MM.1S (cell line): ENCODE measurements around the gene STAU1.
"Not testable (repeated sequence)": the region's sequence is repeated elsewhere in the genome, so short reads cannot be mapped to it uniquely, and the experiment has no call there.

Source experiments
- DNase-seq: peaks from one replicate; pipeline ENCODE4 v3.0.0-alpha.2; 2015
- H2AFZ ChIP-seq: fragments of 300-600 bp; sonication (generic); 2 replicates; pipeline ENCODE4 v1.6.0; 2016; ENCODE audit warnings: antibody characterized with exemption, low read length
- H3F3A ChIP-seq: fragments of 300-600 bp; sonication (generic); 2 replicates; pipeline ENCODE4 v1.6.1; 2016; ENCODE audit warnings: mild to moderate bottlenecking, antibody characterized with exemption, low read length, moderate library complexity, mixed read lengths; ENCODE audit not compliant: insufficient read depth
- H3K27ac ChIP-seq: fragments of 300-600 bp; sonication (generic); 2 replicates; pipeline ENCODE4 v1.5.1; 2016; ENCODE audit warnings: mild to moderate bottlenecking, low read length
- H3K27me3 ChIP-seq: fragments of 300-600 bp; sonication (generic); replicated peaks from 2 replicates; pipeline ENCODE4 v1.6.0; 2016; ENCODE audit warnings: low read length; ENCODE audit not compliant: insufficient read depth
- H3K36me3 ChIP-seq: fragments of 300-600 bp; sonication (generic); replicated peaks from 2 replicates; pipeline ENCODE4 v1.6.1; 2016; ENCODE audit warnings: mild to moderate bottlenecking, low read length, mixed read lengths; ENCODE audit not compliant: insufficient read depth
- H3K4me1 ChIP-seq: fragments of 300-600 bp; sonication (generic); 2 replicates; pipeline ENCODE4 v1.6.1; 2016; ENCODE audit warnings: low read length, mixed read lengths
- H3K4me2 ChIP-seq: fragments of 300-600 bp; sonication (generic); 2 replicates; pipeline ENCODE4 v1.6.0; 2016; ENCODE audit warnings: low read depth, low read length
- H3K4me3 ChIP-seq: fragments of 300-600 bp; sonication (generic); 2 replicates; pipeline ENCODE4 v1.5.1; 2016; ENCODE audit warnings: low read length, mixed read lengths
- H3K79me2 ChIP-seq: fragments of 300-600 bp; sonication (generic); 2 replicates; pipeline ENCODE4 v1.6.1; 2016; ENCODE audit warnings: mixed run types, low read length, mixed read lengths
- H3K9ac ChIP-seq: fragments of 300-600 bp; sonication (generic); 2 replicates; pipeline ENCODE4 v1.6.1; 2016; ENCODE audit warnings: low read length, mixed read lengths
- H3K9me2 ChIP-seq: fragments of 300-600 bp; sonication (generic); replicated peaks from 2 replicates; pipeline ENCODE4 v1.6.1; 2016; ENCODE audit warnings: mild to moderate bottlenecking, low read length, mixed read lengths; ENCODE audit not compliant: insufficient read depth
- H3K9me3 ChIP-seq: fragments of 300-600 bp; sonication (generic); replicated peaks from 2 replicates; pipeline ENCODE4 v1.6.1; 2016; ENCODE audit warnings: mild to moderate bottlenecking, low read length, mixed read lengths; ENCODE audit not compliant: insufficient read depth
- H4K20me1 ChIP-seq: fragments of 300-600 bp; sonication (generic); 2 replicates; pipeline ENCODE4 v1.6.1; 2016; ENCODE audit warnings: mild to moderate bottlenecking, low read length, moderate library complexity, mixed read lengths; ENCODE audit not compliant: insufficient read depth
- EZH2 ChIP-seq: fragments of 300-600 bp; sonication (generic); optimal IDR thresholded peaks from 2 replicates; pipeline ENCODE3; 2017; ENCODE audit warnings: low read depth, mild to moderate bottlenecking, antibody characterized with exemption, low read length, mixed read lengths
- EZH2phosphoT487 ChIP-seq: fragments of 300-600 bp; sonication (generic); IDR thresholded peaks from 2 replicates; pipeline ENCODE4 v1.6.1; 2018; ENCODE audit warnings: antibody characterized with exemption, low read length
- TF ChIP-seq, protein P1 (sequence below): fragments of 300-600 bp; sonication (generic); IDR thresholded peaks from 2 replicates; pipeline ENCODE4 v1.5.1; 2016; ENCODE audit warnings: antibody characterized with exemption, low read length, mixed read lengths

Gene STAU1

GRCh38 chr20:49186535-49187329 is 1.4 kb downstream of the STAU1 start:
- H4K20me1 ChIP-seq: peaks cover 9% of the 10 kb centered on the region
- peaks cover 10% of the 10 kb centered on the region for H3K4me1 ChIP-seq
- H3K27ac ChIP-seq: peak overlapping the region; percentile 42; the same call in 1 of the 2 replicates
- DNase-seq: peak; percentile 59
- H3K9ac ChIP-seq: peak overlapping the region; percentile 65; the same call in 1 of the 2 replicates
- TF ChIP-seq EZH2phosphoT487: no peak
- TF ChIP-seq, protein P1, sequence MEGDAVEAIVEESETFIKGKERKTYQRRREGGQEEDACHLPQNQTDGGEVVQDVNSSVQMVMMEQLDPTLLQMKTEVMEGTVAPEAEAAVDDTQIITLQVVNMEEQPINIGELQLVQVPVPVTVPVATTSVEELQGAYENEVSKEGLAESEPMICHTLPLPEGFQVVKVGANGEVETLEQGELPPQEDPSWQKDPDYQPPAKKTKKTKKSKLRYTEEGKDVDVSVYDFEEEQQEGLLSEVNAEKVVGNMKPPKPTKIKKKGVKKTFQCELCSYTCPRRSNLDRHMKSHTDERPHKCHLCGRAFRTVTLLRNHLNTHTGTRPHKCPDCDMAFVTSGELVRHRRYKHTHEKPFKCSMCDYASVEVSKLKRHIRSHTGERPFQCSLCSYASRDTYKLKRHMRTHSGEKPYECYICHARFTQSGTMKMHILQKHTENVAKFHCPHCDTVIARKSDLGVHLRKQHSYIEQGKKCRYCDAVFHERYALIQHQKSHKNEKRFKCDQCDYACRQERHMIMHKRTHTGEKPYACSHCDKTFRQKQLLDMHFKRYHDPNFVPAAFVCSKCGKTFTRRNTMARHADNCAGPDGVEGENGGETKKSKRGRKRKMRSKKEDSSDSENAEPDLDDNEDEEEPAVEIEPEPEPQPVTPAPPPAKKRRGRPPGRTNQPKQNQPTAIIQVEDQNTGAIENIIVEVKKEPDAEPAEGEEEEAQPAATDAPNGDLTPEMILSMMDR: no peak
- no peak for TF ChIP-seq EZH2
- peak overlapping the region; percentile 87 for H3K4me2 ChIP-seq
- H3K36me3 ChIP-seq: no peaks in the 10 kb centered on the region
- no peaks in the 10 kb centered on the region for H3K9me3 ChIP-seq
- no peaks in the 10 kb centered on the region for H3K27me3 ChIP-seq
- H3K9me2 ChIP-seq: no peaks in the 10 kb centered on the region
- peaks cover 24% of the 10 kb centered on the region for H3F3A ChIP-seq
- peaks cover 61% of the 10 kb centered on the region for H3K79me2 ChIP-seq
- no peak overlapping the region for H2AFZ ChIP-seq
- peak overlapping the region; percentile 90 for H3K4me3 ChIP-seq

- TF ChIP-seq EZH2phosphoT487 (no peak), EZH2 (no peak)
- TF ChIP-seq, protein P1: no peak
- peaks cover 23% of the 10 kb centered on the region for H3F3A ChIP-seq
- no peaks in the 10 kb centered on the region for H3K9me2 ChIP-seq
- H3K27me3 ChIP-seq: no peaks in the 10 kb centered on the region
- H3K27ac ChIP-seq: no peak overlapping the region
- no peaks in the 10 kb centered on the region for H3K36me3 ChIP-seq
- H3K4me2 ChIP-seq: no peak overlapping the region
- H3K9me3 ChIP-seq: no peaks in the 10 kb centered on the region
- H3K9ac ChIP-seq: no peak overlapping the region
- H3K4me1 ChIP-seq: peaks cover 10% of the 10 kb centered on the region
- H3K4me3 ChIP-seq: no peak overlapping the region
- peaks cover 15% of the 10 kb centered on the region for H4K20me1 ChIP-seq
- peaks cover 76% of the 10 kb centered on the region for H3K79me2 ChIP-seq
- DNase-seq: no peak
- H2AFZ ChIP-seq: no peak overlapping the region
Measured at GRCh38 chr20:49185071-49185761, 2.9 kb downstream of the STAU1 start.

DNA sequence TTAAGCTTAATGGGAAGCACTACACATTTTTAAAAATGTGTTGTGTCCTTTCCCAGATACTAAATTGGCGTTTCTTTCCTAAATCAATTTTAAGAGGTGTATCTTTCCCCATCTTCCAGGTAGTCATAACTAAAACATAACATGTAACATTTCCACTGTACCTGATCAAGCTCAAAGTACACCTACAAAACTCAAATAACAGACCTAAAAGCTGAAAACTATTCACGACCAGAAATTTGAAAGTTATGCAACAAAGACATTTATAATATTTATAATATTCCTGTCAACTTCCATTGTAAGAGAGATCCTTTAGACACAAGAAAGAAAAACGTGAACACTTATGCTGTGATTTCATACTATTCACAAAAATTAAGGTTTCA is 3.5 kb downstream of the STAU1 start:
- no peak for DNase-seq
- peaks cover 18% of the 10 kb centered on the region for H3F3A ChIP-seq
- TF ChIP-seq, protein P1: no peak
- TF ChIP-seq EZH2phosphoT487 (no peak), EZH2 (no peak)
- H3K27ac ChIP-seq: no peak overlapping the region
- H4K20me1 ChIP-seq: peaks cover 15% of the 10 kb centered on the region
- H3K9me3 ChIP-seq: no peaks in the 10 kb centered on the region
- H3K4me1 ChIP-seq: peaks cover 9% of the 10 kb centered on the region
- H3K79me2 ChIP-seq: peaks cover 81% of the 10 kb centered on the region
- H3K9ac ChIP-seq: no peak overlapping the region
- H2AFZ ChIP-seq: no peak overlapping the region
- H3K36me3 ChIP-seq: no peaks in the 10 kb centered on the region
- no peaks in the 10 kb centered on the region for H3K27me3 ChIP-seq
- H3K4me3 ChIP-seq: no peak overlapping the region
- no peak overlapping the region for H3K4me2 ChIP-seq
- H3K9me2 ChIP-seq: no peaks in the 10 kb centered on the region

- Histone ChIP-seq H3K79me2 (peaks cover 87% of the 10 kb centered on the region), H4K20me1 (peaks cover 15% of the 10 kb centered on the region), H3F3A (peaks cover 14% of the 10 kb centered on the region)
- H3K4me2 ChIP-seq, H3K9me2 ChIP-seq, H3K36me3 ChIP-seq, H3K27ac ChIP-seq, H3K4me1 ChIP-seq, H2AFZ ChIP-seq, H3K27me3 ChIP-seq, DNase-seq, H3K4me3 ChIP-seq, H3K9ac ChIP-seq, H3K9me3 ChIP-seq: not testable (repeated sequence)
Measured at GRCh38 chr20:49184084-49184501, 4.0 kb downstream of the STAU1 start.
